HCT116 (cell line): Measurements from ENCODE around the gene GMPR2.

Source experiments
- EGR1 ChIP-seq: IDR thresholded peaks from 2 replicates; pipeline ENCODE4 v1.6.1; 2012; ENCODE audit warnings: low read depth
- ELF1 ChIP-seq: IDR thresholded peaks from 2 replicates; pipeline ENCODE4 v1.6.1; 2012; ENCODE audit warnings: low read depth, borderline replicate concordance
- EZH2phosphoT487 ChIP-seq: fragments of 200-600 bp; IDR thresholded peaks from 2 replicates; pipeline ENCODE4 v1.6.1; 2018; ENCODE audit warnings: antibody characterized with exemption, borderline replicate concordance
- POLR2A ChIP-seq: IDR thresholded peaks from 2 replicates; pipeline ENCODE4 v1.7.0; 2011; ENCODE audit warnings: borderline replicate concordance; ENCODE audit not compliant: insufficient read depth, insufficient read length; ENCODE audit errors: extremely low read depth
- SIN3A ChIP-seq: IDR thresholded peaks from 2 replicates; pipeline ENCODE4 v1.6.1; 2012; ENCODE audit warnings: low read depth
- SP1 ChIP-seq: IDR thresholded peaks from 2 replicates; pipeline ENCODE4 v1.6.1; 2012; ENCODE audit warnings: low read depth
- YY1 ChIP-seq: IDR thresholded peaks from 2 replicates; pipeline ENCODE4 v1.6.1; 2011; ENCODE audit warnings: low read length, low read depth, moderate library complexity, mild to moderate bottlenecking; ENCODE audit not compliant: insufficient replicate concordance; ENCODE audit errors: extremely low read depth
- ZFX ChIP-seq: fragments of 450-650 bp; IDR thresholded peaks from 2 replicates; pipeline ENCODE4 v1.6.1; 2017
- ZNF274 ChIP-seq: fragments of 200-500 bp; sonication (Bioruptor generic); IDR thresholded peaks from 2 replicates; pipeline ENCODE4 v1.6.1; 2014; ENCODE audit warnings: mild to moderate bottlenecking, low read depth, low read length, inconsistent platforms
- TF ChIP-seq, protein P1 (sequence below), 3 experiments: fragments of 200-600 bp in 1 of 3; sonication (generic) in 1 of 3; IDR thresholded peaks in 2 of 3; conservative IDR thresholded peaks in 1 of 3; 2 replicates each; pipeline ENCODE4 v1.5.1; 2012 to 2017; ENCODE audit warnings: low read depth in 2 of 3, low read length in 2 of 3, antibody characterized with exemption in 1 of 3, borderline replicate concordance in 1 of 3, control low read depth in 1 of 3, mild to moderate bottlenecking in 1 of 3, mixed read lengths in 1 of 3, mixed run types in 1 of 3, moderate library complexity in 1 of 3; ENCODE audit not compliant: insufficient read depth in 1 of 3

DNA sequence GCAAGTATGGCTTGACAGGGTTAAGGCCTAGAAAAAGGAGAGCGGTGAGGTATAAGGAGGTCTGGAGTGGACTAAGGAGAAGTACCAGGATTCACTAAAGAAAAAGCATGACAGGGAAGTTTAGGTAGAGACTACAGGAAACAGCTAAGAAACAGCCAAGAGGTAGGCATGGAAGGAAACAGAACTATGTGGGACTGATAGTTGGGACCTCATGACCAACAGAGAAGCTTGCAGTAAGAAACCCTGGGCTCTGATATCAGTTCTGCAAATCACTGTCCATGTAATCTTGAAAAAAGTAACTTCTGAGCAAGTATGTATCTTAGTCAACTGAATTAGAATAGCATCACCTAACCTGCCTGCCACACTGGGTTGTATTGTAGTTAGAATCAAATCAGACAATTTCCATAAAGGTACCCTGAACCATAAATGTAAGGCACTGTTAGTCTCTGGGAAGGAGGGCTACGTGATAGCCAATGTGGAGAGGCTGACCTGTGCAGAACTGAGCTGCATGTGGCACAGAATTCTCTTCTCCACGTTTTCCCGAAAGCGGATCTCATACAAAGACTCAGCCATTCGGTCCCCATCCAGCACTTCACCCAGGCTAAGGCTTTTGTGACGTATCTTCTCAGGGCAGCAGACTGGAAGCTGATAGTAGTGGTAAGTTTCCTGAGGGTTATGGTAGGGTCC, 38.4 kb upstream of the GMPR2 start:
- TF ChIP-seq, protein P1, sequence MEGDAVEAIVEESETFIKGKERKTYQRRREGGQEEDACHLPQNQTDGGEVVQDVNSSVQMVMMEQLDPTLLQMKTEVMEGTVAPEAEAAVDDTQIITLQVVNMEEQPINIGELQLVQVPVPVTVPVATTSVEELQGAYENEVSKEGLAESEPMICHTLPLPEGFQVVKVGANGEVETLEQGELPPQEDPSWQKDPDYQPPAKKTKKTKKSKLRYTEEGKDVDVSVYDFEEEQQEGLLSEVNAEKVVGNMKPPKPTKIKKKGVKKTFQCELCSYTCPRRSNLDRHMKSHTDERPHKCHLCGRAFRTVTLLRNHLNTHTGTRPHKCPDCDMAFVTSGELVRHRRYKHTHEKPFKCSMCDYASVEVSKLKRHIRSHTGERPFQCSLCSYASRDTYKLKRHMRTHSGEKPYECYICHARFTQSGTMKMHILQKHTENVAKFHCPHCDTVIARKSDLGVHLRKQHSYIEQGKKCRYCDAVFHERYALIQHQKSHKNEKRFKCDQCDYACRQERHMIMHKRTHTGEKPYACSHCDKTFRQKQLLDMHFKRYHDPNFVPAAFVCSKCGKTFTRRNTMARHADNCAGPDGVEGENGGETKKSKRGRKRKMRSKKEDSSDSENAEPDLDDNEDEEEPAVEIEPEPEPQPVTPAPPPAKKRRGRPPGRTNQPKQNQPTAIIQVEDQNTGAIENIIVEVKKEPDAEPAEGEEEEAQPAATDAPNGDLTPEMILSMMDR (IDR thresholded peaks at IDR 0.05 in 2 of 3, conservative IDR thresholded peaks at IDR 0.05 in 1 of 3; ENCODE audit: borderline replicate concordance in 1 of 3, insufficient read depth in 1 of 3, low read depth in 2 of 3, low read length in 2 of 3) = no peak
- TF ChIP-seq ZNF274 = no peak
- no peak for TF ChIP-seq EZH2phosphoT487
- TF ChIP-seq ELF1 = no peak
- TF ChIP-seq SP1 = no peak
- TF ChIP-seq SIN3A = no peak
- no peak for TF ChIP-seq YY1
- TF ChIP-seq POLR2A = no peak
- TF ChIP-seq EGR1 = no peak
- no peak for TF ChIP-seq ZFX
